ENCODE measurements around the gene SLC35B2. TPM values are rescaled to one million over a fixed set of nuclear protein-coding genes. Genes with fewer than 3 reads are reported as not detected.

Gene SLC35B2
- total and polyA plus RNA-seq, 2 donors (not counting 1 experiment from before 2014, with no cell fraction given), result 88.4 to 89.4 TPM

DNA sequence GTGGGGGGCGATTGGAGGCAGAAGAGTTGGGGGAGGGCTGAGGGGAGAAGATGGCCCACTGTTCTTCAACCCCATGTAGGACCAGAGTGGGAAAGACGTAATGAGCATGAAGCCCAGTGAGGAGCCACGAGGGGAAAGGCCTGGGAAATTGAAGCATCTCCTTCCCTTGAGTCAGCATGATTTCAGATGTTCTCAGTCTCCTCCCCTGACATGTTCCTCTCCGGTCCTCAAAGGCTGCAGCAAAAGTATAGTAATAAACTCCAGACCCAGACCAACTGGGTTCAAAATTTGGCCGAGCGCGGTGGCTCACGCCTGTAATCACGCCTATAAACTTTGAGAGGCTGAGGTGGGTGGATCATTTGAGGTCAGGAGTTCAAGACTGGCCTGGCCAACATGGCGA lies 9.9 kb upstream of the SLC35B2 start:
- H3K79me2 ChIP-seq (ENCODE audit: control insufficient read depth, insufficient read depth, low read length), result no peaks in the 10 kb centered on the region
- H3K4me2 ChIP-seq (ENCODE audit: extremely low read depth, insufficient read depth, low read length), result no peak overlapping the region
- H2AFZ ChIP-seq (ENCODE audit: low read length), result no peak overlapping the region
- no peak overlapping the region for H3K9ac ChIP-seq (ENCODE audit: insufficient read depth, low read length)
- DNase-seq (ENCODE audit: low read depth in 2 of 2), result no peak
- H4K20me1 ChIP-seq (ENCODE audit: control insufficient read depth, extremely low read depth, insufficient read depth, low read length), result peaks cover 2% of the 10 kb centered on the region
- H3K4me3 ChIP-seq (replicated peaks in 1 of 4; ENCODE audit: control extremely low read depth in 1 of 4, insufficient read depth in 1 of 4, low read depth in 3 of 4, low read length in 4 of 4), result no peak overlapping the region
- TF ChIP-seq CTCF (conservative IDR thresholded peaks at IDR 0.05 in 1 of 2, IDR thresholded peaks at IDR 0.05 in 1 of 2; ENCODE audit: low read depth in 1 of 2, low read length in 2 of 2), result no peak
- no peak for TF ChIP-seq EZH2 (IDR thresholded peaks at IDR 0.05; ENCODE audit: low read length, missing control alignments)
- H3K27ac ChIP-seq (ENCODE audit: insufficient read depth, low read length), result no peak overlapping the region
- no peaks in the 10 kb centered on the region for H3K9me3 ChIP-seq (ENCODE audit: control insufficient read depth, insufficient read depth, low read depth, low read length)
- peaks cover 36% of the 10 kb centered on the region for H3K27me3 ChIP-seq (ENCODE audit: control insufficient read depth, insufficient read depth, low read length)
- H3K4me1 ChIP-seq (ENCODE audit: control insufficient read depth, extremely low read depth, insufficient read depth, low read length), result peaks cover 5% of the 10 kb centered on the region
- no peaks in the 10 kb centered on the region for H3K36me3 ChIP-seq (ENCODE audit: control insufficient read depth, insufficient read depth, low read length)

- H3K9ac ChIP-seq (ENCODE audit: insufficient read depth, low read length), result no peak overlapping the region
- H2AFZ ChIP-seq (ENCODE audit: low read length), result no peak overlapping the region
- no peak overlapping the region for H3K27ac ChIP-seq (ENCODE audit: insufficient read depth, low read length)
- DNase-seq (ENCODE audit: low read depth in 2 of 2), result no peak
- H3K27me3 ChIP-seq (ENCODE audit: control insufficient read depth, insufficient read depth, low read length), result peaks cover 27% of the 10 kb centered on the region
- no peak overlapping the region for H3K4me2 ChIP-seq (ENCODE audit: extremely low read depth, insufficient read depth, low read length)
- TF ChIP-seq CTCF (conservative IDR thresholded peaks at IDR 0.05 in 1 of 2, IDR thresholded peaks at IDR 0.05 in 1 of 2; ENCODE audit: low read depth in 1 of 2, low read length in 2 of 2), result no peak
- TF ChIP-seq EZH2 (IDR thresholded peaks at IDR 0.05; ENCODE audit: low read length, missing control alignments), result no peak
- H4K20me1 ChIP-seq (ENCODE audit: control insufficient read depth, extremely low read depth, insufficient read depth, low read length), result peaks cover 2% of the 10 kb centered on the region
- H3K36me3 ChIP-seq (ENCODE audit: control insufficient read depth, insufficient read depth, low read length), result no peaks in the 10 kb centered on the region
- no peaks in the 10 kb centered on the region for H3K9me3 ChIP-seq (ENCODE audit: control insufficient read depth, insufficient read depth, low read depth, low read length)
- H3K4me1 ChIP-seq (ENCODE audit: control insufficient read depth, extremely low read depth, insufficient read depth, low read length), result peaks cover 5% of the 10 kb centered on the region
- no peak overlapping the region for H3K4me3 ChIP-seq (replicated peaks in 1 of 4; ENCODE audit: control extremely low read depth in 1 of 4, insufficient read depth in 1 of 4, low read depth in 3 of 4, low read length in 4 of 4)
- no peaks in the 10 kb centered on the region for H3K79me2 ChIP-seq (ENCODE audit: control insufficient read depth, insufficient read depth, low read length)
Measured at GRCh38 chr6:44266347-44266746, 9.0 kb upstream of the SLC35B2 start.

DNA sequence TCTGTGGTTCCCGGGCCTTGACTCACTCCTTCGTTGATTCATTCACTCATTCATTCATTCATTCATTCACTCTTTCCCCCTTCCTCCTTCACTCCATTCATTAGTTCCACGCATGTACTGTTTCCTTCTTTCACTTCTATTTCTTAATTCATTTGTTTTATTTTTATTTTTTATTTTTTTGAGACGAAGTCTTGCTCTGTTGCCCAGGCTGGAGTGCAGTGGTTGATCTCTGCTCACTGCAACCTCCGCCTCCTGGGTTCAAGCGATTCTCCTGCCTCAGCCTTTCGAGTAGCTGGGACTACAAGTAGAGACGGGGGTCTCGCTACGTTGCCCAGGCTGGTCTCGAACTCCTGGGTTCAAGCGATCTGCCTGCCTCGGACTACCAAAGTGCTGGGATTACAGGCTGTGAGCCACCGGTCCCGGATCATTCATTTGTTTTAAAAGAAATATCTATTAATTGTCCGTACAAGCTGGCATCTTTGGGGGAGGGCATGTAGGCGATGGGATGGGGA lies 8.4 kb upstream of the SLC35B2 start:
- peaks cover 23% of the 10 kb centered on the region for H3K27me3 ChIP-seq (ENCODE audit: control insufficient read depth, insufficient read depth, low read length)
- H3K4me3 ChIP-seq (replicated peaks in 1 of 4; ENCODE audit: control extremely low read depth in 1 of 4, insufficient read depth in 1 of 4, low read depth in 3 of 4, low read length in 4 of 4), result peak overlapping the region in 1 of 4 experiments; percentile 17

More for the DNA sequence above, 8.4 kb upstream of the SLC35B2 start:
- Histone ChIP-seq H3K9me3 (ENCODE audit: control insufficient read depth, insufficient read depth, low read depth, low read length) (no peaks in the 10 kb centered on the region), H3K4me2 (ENCODE audit: extremely low read depth, insufficient read depth, low read length) (peak overlapping the region; percentile 15), H3K9ac (ENCODE audit: insufficient read depth, low read length) (no peak overlapping the region), H3K79me2 (ENCODE audit: control insufficient read depth, insufficient read depth, low read length) (no peaks in the 10 kb centered on the region), H2AFZ (ENCODE audit: low read length) (no peak overlapping the region), H3K27ac (ENCODE audit: insufficient read depth, low read length) (no peak overlapping the region), H4K20me1 (ENCODE audit: control insufficient read depth, extremely low read depth, insufficient read depth, low read length) (peaks cover 2% of the 10 kb centered on the region), H3K36me3 (ENCODE audit: control insufficient read depth, insufficient read depth, low read length) (no peaks in the 10 kb centered on the region), H3K4me1 (ENCODE audit: control insufficient read depth, extremely low read depth, insufficient read depth, low read length) (peaks cover 5% of the 10 kb centered on the region)
- no peak for DNase-seq (ENCODE audit: low read depth in 2 of 2)
- no peak for TF ChIP-seq EZH2 (IDR thresholded peaks at IDR 0.05; ENCODE audit: low read length, missing control alignments)
- TF ChIP-seq CTCF (conservative IDR thresholded peaks at IDR 0.05 in 1 of 2, IDR thresholded peaks at IDR 0.05 in 1 of 2; ENCODE audit: low read depth in 1 of 2, low read length in 2 of 2), result no peak
